Measurements from ENCODE around the gene MAST4.

DNA sequence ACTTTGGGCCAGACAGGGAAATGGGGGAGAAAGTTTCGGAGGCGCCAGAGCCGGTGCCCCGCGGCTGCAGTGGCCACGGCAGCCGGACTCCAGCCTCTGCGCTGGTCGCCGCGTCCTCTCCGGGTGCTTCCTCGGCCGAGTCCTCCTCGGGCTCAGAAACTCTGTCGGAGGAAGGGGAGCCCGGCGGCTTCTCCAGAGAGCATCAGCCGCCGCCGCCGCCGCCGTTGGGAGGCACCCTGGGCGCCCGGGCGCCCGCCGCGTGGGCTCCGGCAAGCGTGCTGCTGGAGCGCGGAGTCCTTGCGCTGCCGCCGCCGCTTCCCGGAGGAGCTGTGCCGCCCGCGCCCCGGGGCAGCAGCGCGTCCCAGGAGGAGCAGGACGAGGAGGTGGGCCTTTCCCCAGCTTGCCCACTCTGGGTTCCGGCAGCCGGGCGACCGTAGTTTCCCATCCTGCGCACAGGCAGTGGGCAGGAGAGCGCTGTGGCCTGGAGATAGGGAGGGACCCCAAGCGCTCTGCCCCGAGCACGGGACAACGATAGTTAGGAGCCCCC, 516 bp downstream of the MAST4 start:
- no peak for TF ChIP-seq EZH2 (optimal IDR thresholded peaks at IDR 0.05; ENCODE audit: low read depth, low read length)
- TF ChIP-seq, protein P1, sequence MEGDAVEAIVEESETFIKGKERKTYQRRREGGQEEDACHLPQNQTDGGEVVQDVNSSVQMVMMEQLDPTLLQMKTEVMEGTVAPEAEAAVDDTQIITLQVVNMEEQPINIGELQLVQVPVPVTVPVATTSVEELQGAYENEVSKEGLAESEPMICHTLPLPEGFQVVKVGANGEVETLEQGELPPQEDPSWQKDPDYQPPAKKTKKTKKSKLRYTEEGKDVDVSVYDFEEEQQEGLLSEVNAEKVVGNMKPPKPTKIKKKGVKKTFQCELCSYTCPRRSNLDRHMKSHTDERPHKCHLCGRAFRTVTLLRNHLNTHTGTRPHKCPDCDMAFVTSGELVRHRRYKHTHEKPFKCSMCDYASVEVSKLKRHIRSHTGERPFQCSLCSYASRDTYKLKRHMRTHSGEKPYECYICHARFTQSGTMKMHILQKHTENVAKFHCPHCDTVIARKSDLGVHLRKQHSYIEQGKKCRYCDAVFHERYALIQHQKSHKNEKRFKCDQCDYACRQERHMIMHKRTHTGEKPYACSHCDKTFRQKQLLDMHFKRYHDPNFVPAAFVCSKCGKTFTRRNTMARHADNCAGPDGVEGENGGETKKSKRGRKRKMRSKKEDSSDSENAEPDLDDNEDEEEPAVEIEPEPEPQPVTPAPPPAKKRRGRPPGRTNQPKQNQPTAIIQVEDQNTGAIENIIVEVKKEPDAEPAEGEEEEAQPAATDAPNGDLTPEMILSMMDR (IDR thresholded peaks at IDR 0.05; ENCODE audit: low read length): no peak

Measured in MM.1S (cell line).